ENCODE results near the gene PROM2. TPM values are rescaled to one million over a fixed set of nuclear protein-coding genes. Genes with fewer than 3 reads are reported as not detected.
A peak's percentile ranks its signal among the peaks of the same experiment; 100 is the strongest.
"Not testable (repeated sequence)": the region's sequence is repeated elsewhere in the genome, so short reads cannot be mapped to it uniquely, and the experiment has no call there.

The PROM2 gene
- total RNA-seq, 1 donor from 2014 or later: 0.64 TPM

GRCh38 chr2:95268211-95269035 is 5.8 kb upstream of the PROM2 start:
- no peak for DNase-seq (ENCODE audit: low read depth)

GRCh38 chr2:95269036-95269680 is 5.1 kb upstream of the PROM2 start:
- DNase-seq (ENCODE audit: low read depth): no peak

GRCh38 chr2:95269745-95270144 is 4.5 kb upstream of the PROM2 start:
- not testable (repeated sequence) for DNase-seq (ENCODE audit: low read depth)

- no peak for DNase-seq (ENCODE audit: low read depth)
Measured at GRCh38 chr2:95270541-95271081, 3.6 kb upstream of the PROM2 start.

GRCh38 chr2:95271381-95271971 is 2.8 kb upstream of the PROM2 start:
- no peak for DNase-seq (ENCODE audit: low read depth)

- DNase-seq (ENCODE audit: low read depth): no peak
Measured at GRCh38 chr2:95272299-95272751, 1.9 kb upstream of the PROM2 start.

GRCh38 chr2:95272781-95273180 is 1.5 kb upstream of the PROM2 start:
- no peak for DNase-seq (ENCODE audit: low read depth)

GRCh38 chr2:95273566-95274290 is 521 bp upstream of the PROM2 start:
- DNase-seq (ENCODE audit: low read depth): no peak

- DNase-seq (ENCODE audit: low read depth): no peak
Measured at GRCh38 chr2:95275151-95275515, 884 bp downstream of the PROM2 start.

- DNase-seq (ENCODE audit: low read depth): no peak
Measured at GRCh38 chr2:95275601-95276243, 1.5 kb downstream of the PROM2 start.

GRCh38 chr2:95276244-95276887 is 2.1 kb downstream of the PROM2 start:
- DNase-seq (ENCODE audit: low read depth): no peak

GRCh38 chr2:95276888-95277245 is 2.6 kb downstream of the PROM2 start:
- no peak for DNase-seq (ENCODE audit: low read depth)

- no peak for DNase-seq (ENCODE audit: low read depth)
Measured at GRCh38 chr2:95277246-95277906, 3.1 kb downstream of the PROM2 start.

GRCh38 chr2:95278051-95278471 is 3.8 kb downstream of the PROM2 start:
- DNase-seq (ENCODE audit: low read depth): peak; percentile 37

GRCh38 chr2:95278637-95279225 is 4.5 kb downstream of the PROM2 start:
- DNase-seq (ENCODE audit: low read depth): no peak

GRCh38 chr2:95279435-95280035 is 5.3 kb downstream of the PROM2 start:
- peak; percentile 51 for DNase-seq (ENCODE audit: low read depth)

GRCh38 chr2:95281071-95281470 is 6.8 kb downstream of the PROM2 start:
- DNase-seq (ENCODE audit: low read depth): no peak

- DNase-seq (ENCODE audit: low read depth): no peak
Measured at GRCh38 chr2:95281786-95282185, 7.5 kb downstream of the PROM2 start.

GRCh38 chr2:95282458-95282857 is 8.2 kb downstream of the PROM2 start:
- DNase-seq (ENCODE audit: low read depth): no peak

Measured in myocyte (in vitro differentiated cells).